NCI-H1436 treated with DMSO at 0.1 percent for 48 hours (cell line): ENCODE data around the gene REXO1.
"Not testable (repeated sequence)": the region's sequence is repeated elsewhere in the genome, so short reads cannot be mapped to it uniquely, and the experiment has no call there.

ENCODE experiments used
- DNase-seq: peaks from one replicate; lab custom pipeline; 2025; lab: John Stamatoyannopoulos, UW

REXO1 gene

GRCh38 chr19:1848399-1849131 is at the start of gene REXO1:
TSS of gene REXO1 (minus strand) at chr19:1848483. CDS start at chr19:1848358, 125 bp downstream.
- DNase-seq, result peak; percentile 82

- no peak for DNase-seq
Observed at GRCh38 chr19:1896508-1896907, 48.2 kb upstream of the REXO1 start.

GRCh38 chr19:1893791-1894190 is 45.5 kb upstream of the REXO1 start:
- DNase-seq, result no peak

GRCh38 chr19:1889907-1890306 is 41.6 kb upstream of the REXO1 start:
- no peak for DNase-seq

GRCh38 chr19:1888385-1888784 is 40.1 kb upstream of the REXO1 start:
- DNase-seq, result no peak

- DNase-seq, result not testable (repeated sequence)
Observed at GRCh38 chr19:1886360-1886759, 38.1 kb upstream of the REXO1 start.

GRCh38 chr19:1885398-1886119 is 37.3 kb upstream of the REXO1 start, which contains the start of gene ABHD17A:
TSS of gene ABHD17A (minus strand) at chr19:1885496. CDS start at chr19:1881566, 3,930 bp downstream.
- DNase-seq, result not testable (repeated sequence)

GRCh38 chr19:1884719-1885334 is 36.5 kb upstream of the REXO1 start:
- DNase-seq, result no peak

GRCh38 chr19:1884291-1884718 is 36.0 kb upstream of the REXO1 start:
- no peak for DNase-seq

GRCh38 chr19:1883784-1884183 is 35.5 kb upstream of the REXO1 start:
- no peak for DNase-seq

- DNase-seq, result no peak
Observed at GRCh38 chr19:1882786-1883692, 34.8 kb upstream of the REXO1 start.

GRCh38 chr19:1882089-1882785 is 34.0 kb upstream of the REXO1 start:
- DNase-seq, result no peak

- not testable (repeated sequence) for DNase-seq
Observed at GRCh38 chr19:1881393-1882088, 33.3 kb upstream of the REXO1 start.

- no peak for DNase-seq
Observed at GRCh38 chr19:1880611-1881392, 32.5 kb upstream of the REXO1 start.

- DNase-seq, result not testable (repeated sequence)
Observed at GRCh38 chr19:1879982-1880381, 31.7 kb upstream of the REXO1 start.

- DNase-seq, result not testable (repeated sequence)
Observed at GRCh38 chr19:1878583-1878982, 30.3 kb upstream of the REXO1 start.

GRCh38 chr19:1877280-1877660 is 29.0 kb upstream of the REXO1 start:
- DNase-seq, result not testable (repeated sequence)

GRCh38 chr19:1876496-1877279 is 28.4 kb upstream of the REXO1 start:
- DNase-seq, result not testable (repeated sequence)
